ENCODE measurements around the gene SYTL3. TPM values are rescaled to one million over a fixed set of nuclear protein-coding genes. Genes with fewer than 3 reads are reported as not detected.

The SYTL3 gene
- total and polyA plus RNA-seq, 10 of the 15 experiments (the other 5 are each of a cell fraction or from before 2014, with no cell fraction given): 3.3 to 12.1 (median 6.9) TPM

DNA sequence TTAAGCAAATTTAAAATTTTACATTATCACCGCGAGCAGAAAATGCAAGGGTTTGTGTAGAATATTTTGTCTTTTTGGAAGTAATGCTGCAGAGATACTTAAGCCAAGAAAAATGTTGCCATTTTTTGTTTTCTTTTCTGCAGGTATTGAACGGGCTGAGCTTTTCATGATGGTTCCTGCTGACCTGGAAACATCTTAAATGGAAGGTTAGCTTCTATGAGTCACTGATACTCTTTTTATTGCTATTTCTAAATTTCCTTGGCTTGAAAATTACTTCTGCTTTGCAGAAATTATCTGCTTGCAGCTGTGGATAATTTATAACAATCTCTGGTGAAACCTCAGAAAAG, 12.7 kb downstream of the SYTL3 start:
- ChIA-PET SMC1A (ENCODE audit: uncharacterized antibody, unreplicated experiment) (interaction anchor here (1.6 to 7.1 kb wide), 3 partner anchors 10 to 29 kb away, joined by 5 to 83 read pairs (median 41); partner anchors contain the start of gene DYNLT1), POLR2A (interaction anchor here (1.0 kb wide), 1 partner anchor 12 kb away, joined by 5 read pairs; no protein-coding TSS in a partner anchor), RAD21 (ENCODE audit: unreplicated experiment) (interaction anchor here (1.2 to 6.4 kb wide), 6 partner anchors 14 to 144 kb away, joined by 3 to 61 read pairs (median 4); partner anchors contain the start of gene SYTL3), CTCF (interaction anchor here (0.7 to 8.8 kb wide), 12 partner anchors 9 to 472 kb away, joined by 3 to 140 read pairs (median 4); partner anchors contain the start of genes EZR and SYTL3)
- Histone ChIP-seq H4K20me1 (ENCODE audit: control insufficient read depth, insufficient read depth) (no peaks in the 10 kb centered on the region), H3K27me3 (replicated peaks in 1 of 2; ENCODE audit: control insufficient read depth in 2 of 2, insufficient read depth in 2 of 2, low read length in 1 of 2) (no peaks in the 10 kb centered on the region), H3K27ac (ENCODE audit: control insufficient read depth, insufficient read depth) (no peak overlapping the region), H3K36me3 (ENCODE audit: control insufficient read depth in 2 of 2, insufficient read depth in 2 of 2, low read length in 1 of 2) (no peaks in the 10 kb centered on the region; a peak in 1 of 4 replicates), H3K9ac (ENCODE audit: control insufficient read depth, insufficient read depth, low read length) (no peak overlapping the region), H3K9me3 (replicated peaks; ENCODE audit: control insufficient read depth, insufficient read depth, low read length) (no peaks in the 10 kb centered on the region), H3K79me2 (ENCODE audit: control insufficient read depth, insufficient read depth, low read length) (no peaks in the 10 kb centered on the region), H3K4me1 (ENCODE audit: control insufficient read depth, insufficient read depth, low read length) (peaks cover 18% of the 10 kb centered on the region), H3K4me3 (no peak overlapping the region), H3K4me2 (ENCODE audit: control insufficient read depth, insufficient read depth) (no peak overlapping the region), H2AFZ (ENCODE audit: control insufficient read depth, low read depth, low read length) (no peak overlapping the region)
- intact Hi-C loops (cut with micrococcal nuclease; ENCODE audit: unreplicated experiment): no loop called here
- no TSS peak for BruUV-seq (replicated peaks)
- in situ Hi-C loops (cut with MboI): no loop called here
- DNase-seq (ENCODE audit: low read depth, low spot score) (no peak), FAIRE-seq (no peak), ATAC-seq (no peak)
- WGBS (ENCODE audit: insufficient coverage, insufficient replicate concordance, low lambda C conversion rate, missing lambda C conversion rate): 67% methylated on average over 3 of the region's 3 CpGs
- no peak for TF ChIP-seq BMI1 (IDR thresholded peaks at IDR 0.05; ENCODE audit: borderline replicate concordance)

DNA sequence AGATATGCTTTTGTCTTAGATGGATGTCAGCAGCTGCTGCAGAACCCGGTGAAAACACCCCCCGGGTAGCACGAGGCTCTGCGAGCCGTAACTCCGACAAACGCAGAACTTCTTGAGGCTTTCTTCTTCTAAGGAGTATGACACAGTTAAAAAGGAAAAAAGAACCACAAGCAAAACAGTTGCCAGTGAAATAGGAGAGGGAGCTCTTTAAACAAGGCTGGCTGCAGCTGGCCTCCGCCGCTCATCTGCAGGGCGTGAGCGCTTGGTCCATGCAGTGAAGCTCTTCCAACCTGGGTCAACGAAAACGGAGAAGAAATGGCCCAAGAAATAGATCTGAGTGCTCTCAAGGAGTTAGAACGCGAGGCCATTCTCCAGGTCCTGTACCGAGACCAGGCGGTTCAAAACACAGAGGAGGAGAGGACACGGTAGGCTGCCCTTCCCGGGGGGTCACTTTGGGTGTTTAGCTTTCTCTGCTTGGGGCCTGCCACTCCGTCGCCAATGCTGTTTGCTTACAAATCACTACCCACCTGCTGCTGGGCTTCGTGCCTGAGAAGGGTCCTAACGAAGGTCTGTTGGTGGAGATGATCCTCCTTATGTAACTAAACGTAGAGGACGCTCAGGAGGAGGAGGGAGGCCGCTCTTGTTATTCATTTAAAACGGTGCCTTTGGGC, 13.2 kb downstream of the SYTL3 start:
- no peak overlapping the region for H3K4me2 ChIP-seq (ENCODE audit: control insufficient read depth, insufficient read depth)
- WGBS (ENCODE audit: insufficient coverage, insufficient replicate concordance, low lambda C conversion rate, missing lambda C conversion rate): 87% methylated on average over 27 of the region's 27 CpGs
- H3K27ac ChIP-seq (ENCODE audit: control insufficient read depth, insufficient read depth): no peak overlapping the region
- no peaks in the 10 kb centered on the region for H3K27me3 ChIP-seq (replicated peaks in 1 of 2; ENCODE audit: control insufficient read depth in 2 of 2, insufficient read depth in 2 of 2, low read length in 1 of 2)
- H2AFZ ChIP-seq (ENCODE audit: control insufficient read depth, low read depth, low read length): no peak overlapping the region
- BruUV-seq (replicated peaks): no TSS peak
- peaks cover 21% of the 10 kb centered on the region for H3K4me1 ChIP-seq (ENCODE audit: control insufficient read depth, insufficient read depth, low read length)
- H4K20me1 ChIP-seq (ENCODE audit: control insufficient read depth, insufficient read depth): no peaks in the 10 kb centered on the region
- no peak overlapping the region for H3K9ac ChIP-seq (ENCODE audit: control insufficient read depth, insufficient read depth, low read length)
- SMC1A ChIA-PET (ENCODE audit: uncharacterized antibody, unreplicated experiment): interaction anchor here (4.7 to 7.1 kb wide), 2 partner anchors 18 to 28 kb away, joined by 41 to 83 read pairs; partner anchors contain the start of gene DYNLT1
- in situ Hi-C loops (cut with MboI): no loop called here
- FAIRE-seq: no peak
- no peak for DNase-seq (ENCODE audit: low read depth, low spot score)
- no peak overlapping the region for H3K4me3 ChIP-seq
- H3K79me2 ChIP-seq (ENCODE audit: control insufficient read depth, insufficient read depth, low read length): no peaks in the 10 kb centered on the region
- no peaks in the 10 kb centered on the region for H3K9me3 ChIP-seq (replicated peaks; ENCODE audit: control insufficient read depth, insufficient read depth, low read length)
- intact Hi-C loops (cut with micrococcal nuclease; ENCODE audit: unreplicated experiment): no loop called here
- POLR2A ChIA-PET: no interaction called here
- no peaks in the 10 kb centered on the region; a peak in 1 of 4 replicates for H3K36me3 ChIP-seq (ENCODE audit: control insufficient read depth in 2 of 2, insufficient read depth in 2 of 2, low read length in 1 of 2)
- RAD21 ChIA-PET (ENCODE audit: unreplicated experiment): interaction anchor here (1.2 to 6.4 kb wide), 5 partner anchors 14 to 144 kb away, joined by 3 to 61 read pairs (median 4); partner anchors contain the start of gene SYTL3
- CTCF ChIA-PET: interaction anchor here (0.7 to 8.8 kb wide), 8 partner anchors 10 to 449 kb away, joined by 3 to 140 read pairs (median 4); no protein-coding TSS in a partner anchor
- no peak for ATAC-seq
- TF ChIP-seq PAX8 (IDR thresholded peaks at IDR 0.05) (no peak), CEBPB (IDR thresholded peaks at IDR 0.05; ENCODE audit: borderline replicate concordance in 1 of 2, low read depth in 2 of 2, low read length in 2 of 2) (no peak), YBX1 (IDR thresholded peaks at IDR 0.05) (no peak), BHLHE40 (IDR thresholded peaks at IDR 0.05; ENCODE audit: borderline replicate concordance in 1 of 2, low read depth in 2 of 2, low read length in 1 of 2) (no peak), GATAD2B (conservative IDR thresholded peaks at IDR 0.05; ENCODE audit: low read depth) (no peak), ZBED1 (IDR thresholded peaks at IDR 0.05; ENCODE audit: borderline replicate concordance) (no peak), YY1 (IDR thresholded peaks at IDR 0.05; ENCODE audit: low read depth, low read length) (no peak), POU2F2 (IDR thresholded peaks at IDR 0.05; ENCODE audit: borderline replicate concordance, low read depth, low read length) (no peak), ZNF622 (IDR thresholded peaks at IDR 0.05) (no peak)
- TF ChIP-seq, protein P1, sequence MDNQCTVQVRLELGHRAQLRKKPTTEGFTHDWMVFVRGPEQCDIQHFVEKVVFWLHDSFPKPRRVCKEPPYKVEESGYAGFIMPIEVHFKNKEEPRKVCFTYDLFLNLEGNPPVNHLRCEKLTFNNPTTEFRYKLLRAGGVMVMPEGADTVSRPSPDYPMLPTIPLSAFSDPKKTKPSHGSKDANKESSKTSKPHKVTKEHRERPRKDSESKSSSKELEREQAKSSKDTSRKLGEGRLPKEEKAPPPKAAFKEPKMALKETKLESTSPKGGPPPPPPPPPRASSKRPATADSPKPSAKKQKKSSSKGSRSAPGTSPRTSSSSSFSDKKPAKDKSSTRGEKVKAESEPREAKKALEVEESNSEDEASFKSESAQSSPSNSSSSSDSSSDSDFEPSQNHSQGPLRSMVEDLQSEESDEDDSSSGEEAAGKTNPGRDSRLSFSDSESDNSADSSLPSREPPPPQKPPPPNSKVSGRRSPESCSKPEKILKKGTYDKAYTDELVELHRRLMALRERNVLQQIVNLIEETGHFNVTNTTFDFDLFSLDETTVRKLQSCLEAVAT (IDR thresholded peaks at IDR 0.05): no peak
- TF ChIP-seq, protein P2, sequence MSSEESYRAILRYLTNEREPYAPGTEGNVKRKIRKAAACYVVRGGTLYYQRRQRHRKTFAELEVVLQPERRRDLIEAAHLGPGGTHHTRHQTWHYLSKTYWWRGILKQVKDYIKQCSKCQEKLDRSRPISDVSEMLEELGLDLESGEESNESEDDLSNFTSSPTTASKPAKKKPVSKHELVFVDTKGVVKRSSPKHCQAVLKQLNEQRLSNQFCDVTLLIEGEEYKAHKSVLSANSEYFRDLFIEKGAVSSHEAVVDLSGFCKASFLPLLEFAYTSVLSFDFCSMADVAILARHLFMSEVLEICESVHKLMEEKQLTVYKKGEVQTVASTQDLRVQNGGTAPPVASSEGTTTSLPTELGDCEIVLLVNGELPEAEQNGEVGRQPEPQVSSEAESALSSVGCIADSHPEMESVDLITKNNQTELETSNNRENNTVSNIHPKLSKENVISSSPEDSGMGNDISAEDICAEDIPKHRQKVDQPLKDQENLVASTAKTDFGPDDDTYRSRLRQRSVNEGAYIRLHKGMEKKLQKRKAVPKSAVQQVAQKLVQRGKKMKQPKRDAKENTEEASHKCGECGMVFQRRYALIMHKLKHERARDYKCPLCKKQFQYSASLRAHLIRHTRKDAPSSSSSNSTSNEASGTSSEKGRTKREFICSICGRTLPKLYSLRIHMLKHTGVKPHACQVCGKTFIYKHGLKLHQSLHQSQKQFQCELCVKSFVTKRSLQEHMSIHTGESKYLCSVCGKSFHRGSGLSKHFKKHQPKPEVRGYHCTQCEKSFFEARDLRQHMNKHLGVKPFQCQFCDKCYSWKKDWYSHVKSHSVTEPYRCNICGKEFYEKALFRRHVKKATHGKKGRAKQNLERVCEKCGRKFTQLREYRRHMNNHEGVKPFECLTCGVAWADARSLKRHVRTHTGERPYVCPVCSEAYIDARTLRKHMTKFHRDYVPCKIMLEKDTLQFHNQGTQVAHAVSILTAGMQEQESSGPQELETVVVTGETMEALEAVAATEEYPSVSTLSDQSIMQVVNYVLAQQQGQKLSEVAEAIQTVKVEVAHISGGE (CRISPR knock-in tag; IDR thresholded peaks at IDR 0.05): no peak

Data from GM12878 (cell line).